Ishikawa (cell line): ENCODE results near the gene MYPN.

Experiments used
- CEBPB ChIP-seq: IDR thresholded peaks from 2 replicates; pipeline ENCODE4 v1.6.1; 2012
- CREB1 ChIP-seq: IDR thresholded peaks from 2 replicates; pipeline ENCODE4 v1.6.1; 2012; ENCODE audit warnings: low read depth
- EGR1 ChIP-seq: IDR thresholded peaks from 2 replicates; pipeline ENCODE4 v1.6.1; 2012
- EP300 ChIP-seq: IDR thresholded peaks from 2 replicates; pipeline ENCODE4 v1.6.1; 2012; ENCODE audit warnings: borderline replicate concordance
- FOXM1 ChIP-seq: IDR thresholded peaks from 2 replicates; pipeline ENCODE4 v1.6.1; 2012; ENCODE audit warnings: low read depth, borderline replicate concordance
- NFIC ChIP-seq: IDR thresholded peaks from 2 replicates; pipeline ENCODE4 v1.6.1; 2012
- RAD21 ChIP-seq: IDR thresholded peaks from 2 replicates; pipeline ENCODE4 v1.6.1; 2012; ENCODE audit warnings: low read depth
- TAF1 ChIP-seq: IDR thresholded peaks from 2 replicates; pipeline ENCODE4 v1.6.1; 2012; ENCODE audit warnings: low read depth, mild to moderate bottlenecking
- TCF12 ChIP-seq: IDR thresholded peaks from 2 replicates; pipeline ENCODE4 v1.6.1; 2012; ENCODE audit warnings: low read depth
- TEAD4 ChIP-seq: IDR thresholded peaks from 2 replicates; pipeline ENCODE4 v1.6.1; 2012
- YY1 ChIP-seq: IDR thresholded peaks from 2 replicates; pipeline ENCODE4 v1.6.1; 2012; ENCODE audit warnings: low read depth
- ZBTB7A ChIP-seq: IDR thresholded peaks from 2 replicates; pipeline ENCODE4 v1.6.1; 2012; ENCODE audit warnings: low read depth
- TF ChIP-seq, protein P1 (sequence below): IDR thresholded peaks from 2 replicates; pipeline ENCODE4 v1.6.1; 2012; ENCODE audit warnings: low read depth, mild to moderate bottlenecking
- TF ChIP-seq, protein P2 (sequence below): IDR thresholded peaks from 2 replicates; pipeline ENCODE4 v1.6.1; 2012
- TF ChIP-seq, protein P3 (sequence below): IDR thresholded peaks from 2 replicates; pipeline ENCODE4 v1.6.1; 2012

The MYPN gene

DNA sequence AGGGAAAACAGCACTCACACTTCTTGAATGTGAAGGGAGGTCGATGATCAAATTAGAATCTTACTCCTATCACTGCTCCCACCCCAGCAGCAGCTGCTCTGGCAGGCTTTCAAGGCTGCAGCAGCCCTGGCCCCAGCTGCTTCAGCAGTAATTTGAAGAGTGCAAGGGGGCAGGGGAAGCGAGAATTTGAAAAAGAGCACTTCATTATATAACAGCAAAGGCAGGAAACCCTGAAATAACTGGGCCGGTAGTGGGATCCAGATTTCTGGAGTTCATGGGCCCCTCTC lies 44.9 kb downstream of the MYPN start:
- TF ChIP-seq CEBPB (no peak), NFIC (no peak), EP300 (no peak), RAD21 (no peak), EGR1 (no peak), TAF1 (no peak), TCF12 (no peak), TEAD4 (no peak), YY1 (no peak), ZBTB7A (no peak), FOXM1 (no peak), CREB1 (no peak)
- TF ChIP-seq, protein P1, sequence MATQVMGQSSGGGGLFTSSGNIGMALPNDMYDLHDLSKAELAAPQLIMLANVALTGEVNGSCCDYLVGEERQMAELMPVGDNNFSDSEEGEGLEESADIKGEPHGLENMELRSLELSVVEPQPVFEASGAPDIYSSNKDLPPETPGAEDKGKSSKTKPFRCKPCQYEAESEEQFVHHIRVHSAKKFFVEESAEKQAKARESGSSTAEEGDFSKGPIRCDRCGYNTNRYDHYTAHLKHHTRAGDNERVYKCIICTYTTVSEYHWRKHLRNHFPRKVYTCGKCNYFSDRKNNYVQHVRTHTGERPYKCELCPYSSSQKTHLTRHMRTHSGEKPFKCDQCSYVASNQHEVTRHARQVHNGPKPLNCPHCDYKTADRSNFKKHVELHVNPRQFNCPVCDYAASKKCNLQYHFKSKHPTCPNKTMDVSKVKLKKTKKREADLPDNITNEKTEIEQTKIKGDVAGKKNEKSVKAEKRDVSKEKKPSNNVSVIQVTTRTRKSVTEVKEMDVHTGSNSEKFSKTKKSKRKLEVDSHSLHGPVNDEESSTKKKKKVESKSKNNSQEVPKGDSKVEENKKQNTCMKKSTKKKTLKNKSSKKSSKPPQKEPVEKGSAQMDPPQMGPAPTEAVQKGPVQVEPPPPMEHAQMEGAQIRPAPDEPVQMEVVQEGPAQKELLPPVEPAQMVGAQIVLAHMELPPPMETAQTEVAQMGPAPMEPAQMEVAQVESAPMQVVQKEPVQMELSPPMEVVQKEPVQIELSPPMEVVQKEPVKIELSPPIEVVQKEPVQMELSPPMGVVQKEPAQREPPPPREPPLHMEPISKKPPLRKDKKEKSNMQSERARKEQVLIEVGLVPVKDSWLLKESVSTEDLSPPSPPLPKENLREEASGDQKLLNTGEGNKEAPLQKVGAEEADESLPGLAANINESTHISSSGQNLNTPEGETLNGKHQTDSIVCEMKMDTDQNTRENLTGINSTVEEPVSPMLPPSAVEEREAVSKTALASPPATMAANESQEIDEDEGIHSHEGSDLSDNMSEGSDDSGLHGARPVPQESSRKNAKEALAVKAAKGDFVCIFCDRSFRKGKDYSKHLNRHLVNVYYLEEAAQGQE, result no peak
- TF ChIP-seq, protein P2, sequence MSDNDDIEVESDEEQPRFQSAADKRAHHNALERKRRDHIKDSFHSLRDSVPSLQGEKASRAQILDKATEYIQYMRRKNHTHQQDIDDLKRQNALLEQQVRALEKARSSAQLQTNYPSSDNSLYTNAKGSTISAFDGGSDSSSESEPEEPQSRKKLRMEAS, result no peak
- TF ChIP-seq, protein P3, sequence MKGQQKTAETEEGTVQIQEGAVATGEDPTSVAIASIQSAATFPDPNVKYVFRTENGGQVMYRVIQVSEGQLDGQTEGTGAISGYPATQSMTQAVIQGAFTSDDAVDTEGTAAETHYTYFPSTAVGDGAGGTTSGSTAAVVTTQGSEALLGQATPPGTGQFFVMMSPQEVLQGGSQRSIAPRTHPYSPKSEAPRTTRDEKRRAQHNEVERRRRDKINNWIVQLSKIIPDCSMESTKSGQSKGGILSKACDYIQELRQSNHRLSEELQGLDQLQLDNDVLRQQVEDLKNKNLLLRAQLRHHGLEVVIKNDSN, result no peak

DNA sequence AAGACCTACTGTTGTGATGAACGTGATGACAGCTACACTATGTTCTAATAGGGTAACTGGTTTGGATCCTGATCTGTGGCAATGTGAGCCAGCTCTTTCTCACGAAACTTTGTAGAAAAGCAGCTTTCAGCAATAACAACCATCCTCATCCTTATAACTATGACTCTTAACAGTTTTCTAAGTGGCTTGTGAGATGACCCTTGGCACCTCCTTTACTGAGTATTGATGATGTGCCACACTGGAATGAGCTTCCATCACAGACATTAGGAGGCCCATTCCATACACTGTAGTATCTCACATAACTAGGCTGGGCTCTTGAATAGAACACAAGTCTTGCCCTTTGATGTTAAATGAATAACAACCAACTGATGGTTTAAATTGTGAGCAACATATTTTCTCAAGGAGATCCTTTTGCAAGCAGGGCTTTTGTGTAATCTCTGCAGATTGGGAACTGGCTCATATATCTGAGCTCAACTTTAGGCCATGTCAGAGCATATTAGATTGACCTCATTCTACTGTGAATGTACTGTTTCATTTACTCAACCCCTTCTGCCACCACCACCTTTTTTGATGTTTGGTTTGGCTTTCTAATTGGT lies 46.4 kb downstream of the MYPN start:
- no peak for TF ChIP-seq FOXM1
- TF ChIP-seq, protein P1, result no peak
- no peak for TF ChIP-seq TEAD4
- no peak for TF ChIP-seq RAD21
- TF ChIP-seq, protein P3, result no peak
- no peak for TF ChIP-seq CEBPB
- no peak for TF ChIP-seq YY1
- TF ChIP-seq, protein P2, result no peak
- TF ChIP-seq TCF12, result no peak
- TF ChIP-seq NFIC, result no peak
- no peak for TF ChIP-seq EP300
- no peak for TF ChIP-seq EGR1

DNA sequence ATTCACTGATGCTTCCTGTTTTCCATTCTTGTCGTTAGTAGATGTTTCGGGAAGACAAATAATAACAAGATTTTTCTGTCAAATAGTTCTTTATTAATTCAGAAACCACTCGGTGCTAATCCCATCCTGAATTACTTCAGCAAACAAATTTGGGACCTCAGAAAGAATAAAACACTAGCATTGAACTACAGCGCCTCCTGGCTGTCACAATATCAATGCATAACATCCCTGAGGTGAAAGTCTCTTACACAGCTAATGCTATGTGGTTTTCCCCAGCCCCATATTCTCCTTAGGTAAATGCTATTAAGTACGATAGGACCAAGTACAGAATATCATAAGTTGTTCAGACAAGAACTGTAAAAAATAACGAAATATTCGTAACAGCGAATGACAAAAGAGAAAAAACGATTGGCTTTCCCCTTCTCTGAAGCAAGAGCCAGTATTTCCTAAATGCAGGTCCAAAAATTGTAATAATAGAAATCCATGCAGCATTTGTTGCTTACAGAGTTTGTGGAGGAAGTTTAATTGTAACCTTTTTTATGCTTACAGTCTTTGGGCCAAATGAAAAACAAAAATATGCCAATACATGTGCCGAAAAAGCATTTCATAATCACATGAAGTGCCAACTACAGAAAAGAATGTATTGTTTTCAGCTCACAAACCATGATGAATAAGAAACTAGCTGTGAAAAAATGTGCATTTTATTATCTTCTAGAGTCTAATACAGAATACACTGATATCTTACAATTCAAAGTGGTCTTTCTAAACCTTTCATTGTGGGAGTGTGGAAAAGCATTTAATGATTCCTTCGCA lies 47.3 kb downstream of the MYPN start:
- TF ChIP-seq RAD21 (peak; percentile 94), FOXM1 (no peak), YY1 (no peak), ZBTB7A (no peak), TEAD4 (no peak)

DNA sequence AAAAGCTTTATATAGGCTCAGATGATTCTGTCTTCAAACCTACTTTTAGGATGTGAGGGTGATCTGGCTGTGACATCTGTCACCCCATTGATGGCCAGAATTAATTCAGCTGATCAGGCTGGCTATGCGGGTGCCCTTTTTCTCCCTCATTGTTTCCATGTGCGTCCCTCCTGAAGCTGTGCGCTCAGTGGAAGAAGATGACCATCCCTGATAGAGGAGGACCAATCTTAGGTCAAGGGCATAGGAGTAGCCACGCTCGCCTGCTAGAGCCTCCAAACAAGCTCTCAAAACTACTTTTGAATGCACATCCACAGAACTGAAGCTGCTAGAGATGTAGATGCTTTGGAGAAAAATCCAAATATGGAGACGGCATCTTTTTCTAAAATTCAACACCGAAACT lies 48.7 kb downstream of the MYPN start:
- TF ChIP-seq TCF12, result no peak
- no peak for TF ChIP-seq YY1
- TF ChIP-seq, protein P3, result no peak
- TF ChIP-seq ZBTB7A, result no peak
- TF ChIP-seq CREB1, result no peak
- no peak for TF ChIP-seq NFIC
- TF ChIP-seq, protein P2, result no peak
- TF ChIP-seq EGR1, result no peak
- no peak for TF ChIP-seq TEAD4

DNA sequence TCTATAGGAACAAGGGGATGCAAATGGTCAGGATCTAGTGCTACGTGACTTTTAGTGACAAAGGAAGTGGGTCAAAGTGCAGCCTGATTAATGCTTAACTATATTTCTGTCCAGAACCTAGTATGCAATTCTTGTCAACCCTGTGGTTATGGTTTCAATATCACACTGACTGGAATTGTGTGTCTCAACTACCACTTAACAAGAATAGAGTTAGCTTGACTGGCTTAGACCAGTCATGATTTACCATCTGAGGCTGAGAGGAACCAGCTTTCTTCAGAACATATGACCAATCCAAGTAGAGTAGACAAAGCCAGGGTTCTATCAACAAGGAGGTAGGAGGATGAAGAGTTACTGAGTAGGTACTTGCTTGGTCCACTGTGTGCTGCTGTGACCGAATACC lies 54.4 kb downstream of the MYPN start:
- no peak for TF ChIP-seq TAF1
- TF ChIP-seq, protein P2, result no peak
- TF ChIP-seq RAD21, result no peak
- TF ChIP-seq TEAD4, result no peak
- no peak for TF ChIP-seq EP300
- no peak for TF ChIP-seq CEBPB
- TF ChIP-seq FOXM1, result no peak
- no peak for TF ChIP-seq TCF12
- TF ChIP-seq NFIC, result no peak
- TF ChIP-seq, protein P3, result no peak
- TF ChIP-seq CREB1, result no peak
- no peak for TF ChIP-seq YY1
- no peak for TF ChIP-seq ZBTB7A
